Sigmoid colon (tissue), 7 donors: ENCODE results near the gene SLIT3. TPM values are rescaled to one million over a fixed set of nuclear protein-coding genes. Genes with fewer than 3 reads are reported as not detected.
A peak's percentile ranks its signal among the peaks of the same experiment; 100 is the strongest.

Experiments used
- DNase-seq: peaks from one replicate; pipeline ENCODE4 v3.0.0-alpha.2; 2019
- H3K27ac ChIP-seq, 4 donors: fragments of 200-600 bp; sonication (generic); one replicate each; pipeline ENCODE4 v1.5.1; 2016 to 2019; ENCODE audit warnings: mild to moderate bottlenecking in 1 of 4
- H3K27me3 ChIP-seq, 3 donors: fragments of 200-600 bp; sonication (generic); one replicate each; pipeline ENCODE4 v1.5.1; 2019; ENCODE audit warnings: mild to moderate bottlenecking in 1 of 3
- H3K36me3 ChIP-seq, 4 donors: fragments of 200-600 bp; sonication (generic); one replicate each; pipeline ENCODE4 v1.5.1; 2016 to 2019
- H3K4me1 ChIP-seq, 4 donors: fragments of 200-600 bp; sonication (generic); one replicate each; pipeline ENCODE4 v1.5.1; 2017 to 2019
- H3K4me3 ChIP-seq, 4 donors: fragments of 200-600 bp; sonication (generic); one replicate each; pipeline ENCODE4 v1.5.1; 2017 to 2019; ENCODE audit warnings: mild to moderate bottlenecking in 2 of 4, moderate library complexity in 1 of 4
- H3K9me3 ChIP-seq, 4 donors: fragments of 200-600 bp in 3 of 4; sonication (generic) in 3 of 4; one replicate each; pipeline versions ENCODE4 v1.5.1 to v1.6.1; 2013 to 2019
- EP300 ChIP-seq, 4 donors: sonication (generic); formaldehyde crosslinking; IDR thresholded peaks; one replicate each; pipeline ENCODE4 v1.6.1; 2017; ENCODE audit warnings: antibody characterized with exemption in 4 of 4
- POLR2A ChIP-seq, 2 donors: fragments of 450-650 bp; IDR thresholded peaks; one replicate each; pipeline ENCODE4 v1.6.1; 2016; ENCODE audit warnings: antibody characterized with exemption in 2 of 2, mild to moderate bottlenecking in 2 of 2, moderate library complexity in 2 of 2
- POLR2AphosphoS5 ChIP-seq, 4 donors: sonication (generic); formaldehyde crosslinking; IDR thresholded peaks; one replicate each; pipeline ENCODE4 v1.6.1; 2017; ENCODE audit warnings: antibody characterized with exemption in 4 of 4
- WGBS, 2 donors: extraction: QIAGEN DNeasy Blood & Tissue Kit; methylation state at CpG; one replicate each; pipeline ENCODE4 v1.1.7; 2013; 5-methylcytosine and 5-hydroxymethylcytosine counted together
- intact Hi-C: fragments of 100-400 bp; cut with DNase I; formaldehyde crosslinking; loops from one replicate; pipeline ENCODE4 v1.15.1; 2023
- polyA plus RNA-seq, 3 donors: library from polyadenylated mRNA; stranded (reverse); fragments of 200-250 nt; gene quantifications; one replicate each; pipeline ENCODE4 v1.2.3, GENCODE V29; 2013
- total RNA-seq, 4 donors: library from RNA; depleted of rRNA; stranded (reverse); fragments of >200 nt; gene quantifications; one replicate each; pipeline ENCODE4 v1.1.0, GENCODE V29; 2016
- TF ChIP-seq, protein P1 (sequence below), 4 experiments: fragments of 450-650 bp in 3 of 4; fragments of 200-600 bp in 1 of 4; IDR thresholded peaks; one replicate each; pipeline ENCODE4 v1.5.1; 2016 to 2019; ENCODE audit warnings: antibody characterized with exemption in 4 of 4, mild to moderate bottlenecking in 3 of 4, moderate library complexity in 2 of 4
- donor health status: healthy with polysubstance abuse.
- donor health status: Bipolar disorder and iron deficiency.
- donor health status: healthy.

SLIT3 gene
- total and polyA plus RNA-seq, 7 donors: 0.23 to 46.3 (median 30.0) TPM

DNA sequence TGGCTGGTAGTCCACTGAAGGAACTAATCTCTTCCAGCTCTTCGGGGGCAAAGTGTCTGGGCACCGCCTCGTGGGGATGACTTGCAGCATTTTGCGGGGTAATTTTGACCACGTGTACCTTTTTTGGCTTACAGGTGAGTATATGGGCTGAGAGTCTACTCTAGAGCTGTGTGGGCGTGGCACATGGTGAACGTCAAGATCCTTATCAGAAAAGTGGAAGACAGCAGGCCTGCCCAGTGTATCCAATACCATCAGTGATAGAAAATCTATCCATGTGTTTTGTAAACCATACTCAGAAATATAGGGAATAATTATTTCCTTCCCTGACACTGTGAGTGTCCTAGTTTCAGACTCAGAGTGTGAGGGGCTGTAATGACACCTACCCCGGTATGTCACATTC, 148.5 kb downstream of the SLIT3 start:
- Histone ChIP-seq H3K4me1 (peaks cover 0 to 68% (median 55%) of the 10 kb centered on the region in 4 donors), H3K27me3 (no peaks in the 10 kb centered on the region), H3K36me3 (no peaks in the 10 kb centered on the region), H3K9me3 (no peaks in the 10 kb centered on the region), H3K4me3 (no peak overlapping the region), H3K27ac (peak overlapping the region in 2 of 4 donors; percentile 30 to 58)
- no peak for TF ChIP-seq POLR2A (IDR thresholded peaks at IDR 0.05)
- TF ChIP-seq, protein P1, sequence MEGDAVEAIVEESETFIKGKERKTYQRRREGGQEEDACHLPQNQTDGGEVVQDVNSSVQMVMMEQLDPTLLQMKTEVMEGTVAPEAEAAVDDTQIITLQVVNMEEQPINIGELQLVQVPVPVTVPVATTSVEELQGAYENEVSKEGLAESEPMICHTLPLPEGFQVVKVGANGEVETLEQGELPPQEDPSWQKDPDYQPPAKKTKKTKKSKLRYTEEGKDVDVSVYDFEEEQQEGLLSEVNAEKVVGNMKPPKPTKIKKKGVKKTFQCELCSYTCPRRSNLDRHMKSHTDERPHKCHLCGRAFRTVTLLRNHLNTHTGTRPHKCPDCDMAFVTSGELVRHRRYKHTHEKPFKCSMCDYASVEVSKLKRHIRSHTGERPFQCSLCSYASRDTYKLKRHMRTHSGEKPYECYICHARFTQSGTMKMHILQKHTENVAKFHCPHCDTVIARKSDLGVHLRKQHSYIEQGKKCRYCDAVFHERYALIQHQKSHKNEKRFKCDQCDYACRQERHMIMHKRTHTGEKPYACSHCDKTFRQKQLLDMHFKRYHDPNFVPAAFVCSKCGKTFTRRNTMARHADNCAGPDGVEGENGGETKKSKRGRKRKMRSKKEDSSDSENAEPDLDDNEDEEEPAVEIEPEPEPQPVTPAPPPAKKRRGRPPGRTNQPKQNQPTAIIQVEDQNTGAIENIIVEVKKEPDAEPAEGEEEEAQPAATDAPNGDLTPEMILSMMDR (IDR thresholded peaks at IDR 0.05): no peak
- no peak for TF ChIP-seq EP300 (IDR thresholded peaks at IDR 0.05)
- WGBS, 2 donors: 55 to 77% methylated on average over 8 of the region's 8 CpGs
- DNase-seq: no peak
- intact Hi-C loops: loop anchor here (5.0 kb wide), 2 partner anchors 150 to 430 kb away; partner anchors contain the start of genes SLIT3 and SPDL1

DNA sequence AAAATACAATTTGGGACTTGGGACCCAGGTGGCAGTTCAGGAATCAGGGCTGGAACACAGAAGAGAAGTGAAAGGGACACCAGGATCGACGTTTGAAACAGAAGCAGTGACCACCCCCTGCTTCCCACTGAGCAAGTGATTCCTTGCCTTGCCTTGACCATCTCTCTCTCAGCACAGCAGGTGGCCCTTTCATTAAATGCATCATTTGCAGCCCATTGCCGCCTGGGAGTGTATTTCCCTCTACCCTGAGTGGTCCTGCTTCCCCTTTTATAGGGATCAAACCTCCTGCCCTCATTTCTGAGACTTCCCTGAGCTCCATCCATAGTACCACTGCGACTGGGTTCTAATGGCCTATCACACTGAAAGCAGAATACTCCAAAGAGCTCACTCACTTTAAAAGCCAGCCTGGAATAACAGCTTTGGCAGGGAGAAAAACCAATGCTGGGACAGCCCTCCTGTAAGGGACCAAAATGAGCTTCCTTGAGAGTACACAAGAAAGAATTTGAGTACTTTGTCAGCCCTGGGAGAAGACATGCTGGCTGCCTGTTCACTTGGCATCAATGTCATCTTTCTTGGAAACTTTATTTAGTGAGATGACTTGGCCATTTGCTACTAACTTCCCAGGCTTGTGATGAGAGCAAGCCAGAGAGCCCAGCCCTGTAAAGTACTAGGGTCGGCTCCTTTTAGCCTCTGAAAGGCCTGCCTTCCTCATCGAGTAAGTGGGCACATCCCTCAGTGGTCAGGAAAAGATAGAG, 149.7 kb downstream of the SLIT3 start:
- intact Hi-C loops: loop anchor here (5.0 kb wide), 2 partner anchors 151 to 431 kb away; partner anchors contain the start of genes SLIT3 and SPDL1
- Histone ChIP-seq H3K4me1 (peaks cover 0 to 72% (median 58%) of the 10 kb centered on the region in 4 donors), H3K4me3 (no peak overlapping the region), H3K27me3 (no peaks in the 10 kb centered on the region), H3K36me3 (no peaks in the 10 kb centered on the region), H3K9me3 (no peaks in the 10 kb centered on the region), H3K27ac (no peak overlapping the region)
- TF ChIP-seq, protein P1 (IDR thresholded peaks at IDR 0.05): no peak
- no peak for TF ChIP-seq EP300 (IDR thresholded peaks at IDR 0.05)
- no peak for TF ChIP-seq POLR2A (IDR thresholded peaks at IDR 0.05)
- no peak for TF ChIP-seq POLR2AphosphoS5 (IDR thresholded peaks at IDR 0.05)
- 68 to 76% methylated on average over 6 of the region's 6 CpGs for WGBS, 2 donors
- DNase-seq: no peak

DNA sequence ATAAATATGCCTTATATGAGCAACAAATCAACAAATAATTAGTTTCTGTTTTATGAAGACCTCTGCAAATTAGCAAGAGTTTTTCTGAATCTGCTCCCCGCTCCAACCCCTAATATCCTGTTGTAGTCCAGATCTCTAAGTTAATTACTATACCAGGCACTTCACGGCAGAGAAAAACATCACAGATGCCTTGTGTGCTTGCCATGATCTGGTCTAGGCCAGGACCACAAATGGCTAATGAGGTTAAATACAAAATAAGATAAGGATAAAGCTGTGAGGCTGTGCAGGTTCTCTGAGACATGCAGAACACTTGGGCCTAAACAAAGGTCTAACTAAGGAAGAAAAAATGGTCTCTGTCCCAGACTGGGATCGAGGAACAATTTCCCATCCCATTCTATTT, 150.8 kb downstream of the SLIT3 start:
- peaks cover 0 to 72% (median 58%) of the 10 kb centered on the region in 4 donors for H3K4me1 ChIP-seq

DNA sequence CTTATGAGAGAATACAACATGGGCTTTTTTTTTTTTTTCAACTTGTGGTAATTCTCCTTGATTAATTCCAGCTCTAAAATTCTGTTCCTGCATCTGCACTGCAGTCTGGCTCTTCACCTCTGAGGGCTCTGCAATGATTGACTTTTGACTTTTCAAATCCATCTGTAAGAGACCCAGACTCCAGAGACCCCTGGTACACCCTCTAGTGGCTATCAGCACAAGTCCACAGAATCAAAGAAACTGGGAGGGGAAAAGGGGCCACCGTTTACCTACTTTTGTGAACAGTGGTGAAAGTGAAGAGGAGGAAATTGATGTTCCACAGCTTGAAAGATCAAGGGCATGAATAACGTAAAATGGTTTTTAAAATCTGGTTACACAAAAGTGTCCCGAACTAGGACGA, 151.6 kb downstream of the SLIT3 start:
- no peak overlapping the region for H3K4me3 ChIP-seq
- no peaks in the 10 kb centered on the region for H3K36me3 ChIP-seq
- peaks cover 0 to 70% (median 56%) of the 10 kb centered on the region in 4 donors for H3K4me1 ChIP-seq
- 52 to 64% methylated on average over 4 of the region's 4 CpGs for WGBS, 2 donors
- H3K27ac ChIP-seq: no peak overlapping the region
- H3K9me3 ChIP-seq: no peaks in the 10 kb centered on the region
- TF ChIP-seq, protein P1 (IDR thresholded peaks at IDR 0.05): no peak
- TF ChIP-seq POLR2A (IDR thresholded peaks at IDR 0.05) (no peak), POLR2AphosphoS5 (IDR thresholded peaks at IDR 0.05) (no peak), EP300 (IDR thresholded peaks at IDR 0.05) (no peak)
- H3K27me3 ChIP-seq: no peaks in the 10 kb centered on the region
- no peak for DNase-seq
- intact Hi-C loops: loop anchor here (10.0 kb wide), 2 partner anchors 135 to 145 kb away; no protein-coding TSS in a partner anchor

More for the DNA sequence above, 150.8 kb downstream of the SLIT3 start:
- H3K9me3 ChIP-seq: no peaks in the 10 kb centered on the region
- intact Hi-C loops: loop anchor here (5.0 kb wide), 2 partner anchors 152 to 432 kb away; partner anchors contain the start of genes SLIT3 and SPDL1
- H3K36me3 ChIP-seq: no peaks in the 10 kb centered on the region
- H3K27me3 ChIP-seq: no peaks in the 10 kb centered on the region
- 87 to 91% methylated on average over 3 of the region's 3 CpGs for WGBS, 2 donors
- H3K27ac ChIP-seq: no peak overlapping the region
- no peak for DNase-seq
- TF ChIP-seq POLR2A (IDR thresholded peaks at IDR 0.05) (no peak), EP300 (IDR thresholded peaks at IDR 0.05) (no peak), POLR2AphosphoS5 (IDR thresholded peaks at IDR 0.05) (no peak)
- TF ChIP-seq, protein P1 (IDR thresholded peaks at IDR 0.05): no peak
- no peak overlapping the region for H3K4me3 ChIP-seq
